NCI-H1694 treated with DMSO at 0.1 percent for 48 hours (cell line): ENCODE data around the gene SPACA4.

Experiments
- DNase-seq: peaks from one replicate; lab custom pipeline; 2025; lab: John Stamatoyannopoulos, UW

SPACA4 gene

GRCh38 chr19:48634424-48635262 is 28.1 kb downstream of the SPACA4 start:
- peak; percentile 97 for DNase-seq

- peak; percentile 33 for DNase-seq
These were observed 28.9 kb downstream of the SPACA4 start for GRCh38 chr19:48635263-48635965.

GRCh38 chr19:48635966-48636858 is 29.7 kb downstream of the SPACA4 start:
- DNase-seq = peak; percentile 36

GRCh38 chr19:48636859-48637448 is 30.4 kb downstream of the SPACA4 start, which contains the start of gene DBP:
Gene DBP, minus strand, starts transcription at chr19:48637379. Its CDS starts 385 bp downstream, at chr19:48636994.
- DNase-seq = peak; percentile 66

- DNase-seq = peak; percentile 98
These were observed 31.0 kb downstream of the SPACA4 start for GRCh38 chr19:48637449-48637947.

GRCh38 chr19:48637948-48638830 is 31.6 kb downstream of the SPACA4 start:
- DNase-seq = peak; percentile 91

GRCh38 chr19:48638831-48639381 is 32.4 kb downstream of the SPACA4 start:
- DNase-seq = no peak

- DNase-seq = no peak
These were observed 33.2 kb downstream of the SPACA4 start for GRCh38 chr19:48639483-48640375.

GRCh38 chr19:48641850-48642249 is 35.3 kb downstream of the SPACA4 start:
- DNase-seq = no peak

- DNase-seq = no peak
These were observed 36.3 kb downstream of the SPACA4 start for GRCh38 chr19:48642862-48643261.

GRCh38 chr19:48644355-48644754 is 37.8 kb downstream of the SPACA4 start:
- DNase-seq = no peak

GRCh38 chr19:48644839-48645619 is 38.5 kb downstream of the SPACA4 start:
- peak; percentile 81 for DNase-seq

- DNase-seq = no peak
These were observed 39.1 kb downstream of the SPACA4 start for GRCh38 chr19:48645620-48646000.

- DNase-seq = peak; percentile 80
These were observed 39.6 kb downstream of the SPACA4 start, which contains the start of gene CA11 for GRCh38 chr19:48646001-48646721. Gene CA11, minus strand, starts transcription at chr19:48646187. Its CDS starts 555 bp downstream, at chr19:48645632.

- DNase-seq = peak; percentile 94
These were observed 40.2 kb downstream of the SPACA4 start for GRCh38 chr19:48646722-48647216.

- DNase-seq = peak; percentile 87
These were observed 41.6 kb downstream of the SPACA4 start for GRCh38 chr19:48648134-48648533.

- no peak for DNase-seq
These were observed 44.6 kb downstream of the SPACA4 start for GRCh38 chr19:48650974-48651682.
